ENCODE data around the gene OSBPL1A. TPM values are rescaled to one million over a fixed set of nuclear protein-coding genes. Genes with fewer than 3 reads are reported as not detected.

OSBPL1A gene
- total RNA-seq, 1 donor, result 23.3 TPM

GRCh38 chr18:24228667-24229041 is 169.0 kb downstream of the OSBPL1A start:
- H3K4me3 ChIP-seq (ENCODE audit: low read depth, low read length), result no peak overlapping the region
- no peak for DNase-seq (ENCODE audit: low read depth)

GRCh38 chr18:24227977-24228666 is 169.5 kb downstream of the OSBPL1A start:
- no peak for DNase-seq (ENCODE audit: low read depth)
- H3K4me3 ChIP-seq (ENCODE audit: low read depth, low read length), result no peak overlapping the region
- TF ChIP-seq CTCF (IDR thresholded peaks at IDR 0.05; ENCODE audit: insufficient read depth, low read depth, low read length), result no peak

More at GRCh38 chr18:24228667-24229041, 169.0 kb downstream of the OSBPL1A start:
- no peak for TF ChIP-seq CTCF (IDR thresholded peaks at IDR 0.05; ENCODE audit: insufficient read depth, low read depth, low read length)

- no peak for TF ChIP-seq CTCF (IDR thresholded peaks at IDR 0.05; ENCODE audit: insufficient read depth, low read depth, low read length)
- DNase-seq (ENCODE audit: low read depth), result no peak
- H3K4me3 ChIP-seq (ENCODE audit: low read depth, low read length), result no peak overlapping the region
These were observed 177.3 kb downstream of the OSBPL1A start for GRCh38 chr18:24220318-24220688.

- no peak overlapping the region for H3K4me3 ChIP-seq (ENCODE audit: low read depth, low read length)
- DNase-seq (ENCODE audit: low read depth), result no peak
- TF ChIP-seq CTCF (IDR thresholded peaks at IDR 0.05; ENCODE audit: insufficient read depth, low read depth, low read length), result no peak
These were observed 177.9 kb downstream of the OSBPL1A start for GRCh38 chr18:24219561-24220317.

GRCh38 chr18:24214913-24215312 is 182.7 kb downstream of the OSBPL1A start:
- TF ChIP-seq CTCF (IDR thresholded peaks at IDR 0.05; ENCODE audit: insufficient read depth, low read depth, low read length), result no peak
- DNase-seq (ENCODE audit: low read depth), result peak; percentile 10
- no peak overlapping the region for H3K4me3 ChIP-seq (ENCODE audit: low read depth, low read length)

GRCh38 chr18:24214144-24214543 is 183.5 kb downstream of the OSBPL1A start:
- no peak overlapping the region for H3K4me3 ChIP-seq (ENCODE audit: low read depth, low read length)
- no peak for DNase-seq (ENCODE audit: low read depth)
- TF ChIP-seq CTCF (IDR thresholded peaks at IDR 0.05; ENCODE audit: insufficient read depth, low read depth, low read length), result no peak

All from fibroblast of villous mesenchyme (primary cell).